Thoracic aorta (tissue), 2 donors: Measurements from ENCODE around the gene PTGDS. TPM values are rescaled to one million over a fixed set of nuclear protein-coding genes. Genes with fewer than 3 reads are reported as not detected.

Experiments
- ATAC-seq: fragments of 150-250 bp; one replicate; pipeline ENCODE4 v1.8.0; 2017; ENCODE audit warnings: low read depth; ENCODE audit not compliant: insufficient number of reproducible peaks, low FRiP score
- DNase-seq: peaks from one replicate; pipeline ENCODE4 v3.0.0-alpha.2; 2020; ENCODE audit warnings: low spot score
- H3K27ac ChIP-seq, 2 donors: fragments of 200-600 bp; sonication (generic); 1 replicate in 1 of 2; 2 replicates in 1 of 2; pipeline ENCODE4 v1.5.1; 2016; ENCODE audit warnings: mild to moderate bottlenecking in 2 of 2, moderate library complexity in 2 of 2
- H3K27me3 ChIP-seq: fragments of 200-600 bp; sonication (generic); replicated peaks from 2 replicates; pipeline ENCODE4 v1.6.0; 2016; ENCODE audit warnings: mild to moderate bottlenecking; ENCODE audit not compliant: insufficient read depth
- H3K36me3 ChIP-seq: fragments of 200-600 bp; sonication (generic); one replicate; pipeline ENCODE4 v1.5.1; 2016
- H3K4me1 ChIP-seq, 2 donors: fragments of 200-600 bp; sonication (generic); 1 replicate in 1 of 2; 2 replicates in 1 of 2; pipeline versions ENCODE4 v1.5.1 to v1.6.0; 2016; ENCODE audit warnings: low read depth in 2 of 2, mild to moderate bottlenecking in 1 of 2; ENCODE audit not compliant: control insufficient read depth in 1 of 2
- H3K4me3 ChIP-seq: fragments of 200-600 bp; sonication (generic); 2 replicates; pipeline ENCODE4 v1.5.1; 2016; ENCODE audit warnings: mild to moderate bottlenecking
- H3K9me3 ChIP-seq: fragments of 200-600 bp; sonication (generic); 2 replicates; pipeline ENCODE4 v1.5.1; 2016
- total RNA-seq, 2 donors: library from RNA; depleted of rRNA; stranded (reverse); fragments of >200 nt; gene quantifications; one replicate each; pipeline versions ENCODE4 v1.1.0 to v1.2.3, GENCODE V29; 2016
- TF ChIP-seq, protein P1 (sequence below): fragments of 200-600 bp; sonication (generic); IDR thresholded peaks from one replicate; pipeline ENCODE4 v1.5.1; 2019; ENCODE audit warnings: antibody characterized with exemption

Gene PTGDS
- total RNA-seq, 2 donors from 2014 or later: 66.1 to 89.5 TPM

DNA sequence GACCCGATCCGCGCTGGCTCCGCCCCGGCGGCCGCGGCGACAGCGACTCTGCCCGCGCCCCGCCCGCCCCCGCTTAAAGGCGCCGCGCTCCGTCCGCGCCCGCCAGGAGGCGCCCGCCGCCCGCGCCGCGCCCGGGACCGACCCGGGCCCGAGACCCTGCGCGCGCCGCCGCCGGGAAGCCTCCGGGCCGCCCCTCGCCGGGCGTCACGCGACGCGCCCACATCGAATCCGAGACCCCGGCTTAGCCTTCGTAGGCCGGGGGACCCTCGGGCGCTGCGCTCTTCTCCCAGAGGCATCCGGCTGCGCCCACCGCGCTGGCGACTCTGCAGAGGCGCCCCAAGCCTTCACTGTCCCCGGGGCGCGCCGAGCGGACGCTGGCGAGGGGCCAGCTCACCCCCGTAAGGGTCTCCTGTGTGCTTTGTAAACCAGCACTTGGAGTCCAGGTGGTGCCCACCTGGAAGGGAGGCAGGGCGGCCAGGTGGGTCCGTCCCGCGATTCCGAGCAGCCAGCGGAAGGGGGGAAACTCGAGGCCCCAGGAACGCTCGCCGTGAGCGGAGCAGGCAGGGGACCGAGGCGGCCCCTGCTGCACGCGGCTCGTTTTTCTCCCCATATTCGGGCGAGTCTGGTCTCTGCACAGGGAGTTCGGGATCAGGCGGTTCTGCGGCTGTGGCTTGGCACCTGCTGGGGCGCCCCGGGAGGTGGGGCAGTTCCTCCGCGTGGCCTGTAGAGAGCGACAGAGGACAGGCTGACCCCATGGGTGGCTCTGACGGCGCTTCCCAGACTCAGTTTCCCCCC lies 51.2 kb downstream of the PTGDS start:
- no peaks in the 10 kb centered on the region for H3K27me3 ChIP-seq
- TF ChIP-seq, protein P1, sequence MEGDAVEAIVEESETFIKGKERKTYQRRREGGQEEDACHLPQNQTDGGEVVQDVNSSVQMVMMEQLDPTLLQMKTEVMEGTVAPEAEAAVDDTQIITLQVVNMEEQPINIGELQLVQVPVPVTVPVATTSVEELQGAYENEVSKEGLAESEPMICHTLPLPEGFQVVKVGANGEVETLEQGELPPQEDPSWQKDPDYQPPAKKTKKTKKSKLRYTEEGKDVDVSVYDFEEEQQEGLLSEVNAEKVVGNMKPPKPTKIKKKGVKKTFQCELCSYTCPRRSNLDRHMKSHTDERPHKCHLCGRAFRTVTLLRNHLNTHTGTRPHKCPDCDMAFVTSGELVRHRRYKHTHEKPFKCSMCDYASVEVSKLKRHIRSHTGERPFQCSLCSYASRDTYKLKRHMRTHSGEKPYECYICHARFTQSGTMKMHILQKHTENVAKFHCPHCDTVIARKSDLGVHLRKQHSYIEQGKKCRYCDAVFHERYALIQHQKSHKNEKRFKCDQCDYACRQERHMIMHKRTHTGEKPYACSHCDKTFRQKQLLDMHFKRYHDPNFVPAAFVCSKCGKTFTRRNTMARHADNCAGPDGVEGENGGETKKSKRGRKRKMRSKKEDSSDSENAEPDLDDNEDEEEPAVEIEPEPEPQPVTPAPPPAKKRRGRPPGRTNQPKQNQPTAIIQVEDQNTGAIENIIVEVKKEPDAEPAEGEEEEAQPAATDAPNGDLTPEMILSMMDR: no peak
- DNase-seq (no peak), ATAC-seq (peak; percentile 40)
- H3K4me1 ChIP-seq: peaks cover 20 to 30% of the 10 kb centered on the region in 2 donors
- H3K27ac ChIP-seq: no peak overlapping the region
- H3K4me3 ChIP-seq: peak overlapping the region; percentile 92
- no peaks in the 10 kb centered on the region for H3K36me3 ChIP-seq
- H3K9me3 ChIP-seq: no peaks in the 10 kb centered on the region

DNA sequence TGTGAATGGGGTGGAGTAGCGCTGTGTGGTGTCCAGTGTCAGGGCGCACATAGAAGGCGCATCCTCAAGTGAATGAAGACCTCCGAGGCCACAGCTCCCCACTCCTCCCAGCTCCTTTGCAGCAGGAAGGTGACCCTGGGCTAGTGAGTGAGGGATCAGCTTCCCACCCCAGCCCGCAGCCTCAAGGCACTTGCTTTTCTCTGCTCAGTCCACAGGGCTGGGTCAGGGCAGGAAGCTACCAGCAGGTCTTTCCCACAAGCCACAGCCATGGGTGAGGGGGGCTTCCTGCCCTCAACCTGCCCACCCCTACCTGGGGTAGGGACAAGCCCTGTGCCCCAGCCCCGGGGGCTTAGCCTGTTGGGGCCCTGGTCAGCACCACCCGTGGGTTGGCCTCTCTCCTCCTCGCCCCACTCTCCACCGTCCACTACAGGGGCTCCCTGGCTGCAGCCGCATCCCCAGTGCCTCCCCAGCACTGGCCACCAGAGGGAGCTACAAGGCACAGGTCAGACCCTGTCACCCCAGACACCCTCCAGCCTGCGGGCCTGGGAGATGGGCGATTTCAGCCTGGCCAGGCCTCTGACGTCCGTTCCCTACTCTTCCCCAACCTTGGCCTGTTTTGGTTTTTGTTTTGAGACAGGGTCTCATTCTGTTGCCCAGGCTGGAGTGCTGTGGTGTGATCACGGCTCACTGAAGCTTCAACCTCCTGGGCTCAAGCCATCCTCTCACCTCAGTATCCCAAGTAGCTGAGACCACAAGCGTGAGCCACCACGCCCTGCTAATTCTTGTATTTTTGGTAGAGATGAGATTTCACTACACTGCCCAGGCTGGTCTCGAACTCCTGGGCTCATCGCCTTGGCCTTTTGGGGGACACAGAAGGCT lies 52.0 kb downstream of the PTGDS start:
- Histone ChIP-seq H3K4me1 (peaks cover 20 to 30% of the 10 kb centered on the region in 2 donors), H3K9me3 (no peaks in the 10 kb centered on the region), H3K36me3 (no peaks in the 10 kb centered on the region), H3K4me3 (peak overlapping the region; percentile 92), H3K27ac (no peak overlapping the region), H3K27me3 (no peaks in the 10 kb centered on the region)
- TF ChIP-seq, protein P1: peak; percentile 88
- DNase-seq (no peak), ATAC-seq (peak; percentile 16)

DNA sequence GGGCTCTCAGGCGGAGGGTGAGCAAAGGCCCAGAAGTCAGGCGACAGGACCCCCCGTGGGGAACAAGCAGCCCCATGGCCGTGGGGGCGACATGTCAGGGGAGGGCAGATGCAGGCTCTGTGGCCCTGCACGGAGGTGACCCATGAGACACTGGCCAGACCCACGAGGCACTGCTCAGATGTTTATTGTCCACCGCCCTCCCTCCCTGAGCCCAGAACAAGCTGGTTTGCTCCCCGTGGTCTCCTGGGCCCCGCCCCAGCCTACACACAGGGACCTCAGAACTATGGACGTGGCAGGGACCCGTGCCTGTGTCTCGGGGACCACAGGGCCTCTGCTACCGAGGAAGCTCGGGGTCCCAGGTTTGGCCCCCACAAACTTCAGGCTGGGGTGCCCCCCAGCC lies 52.7 kb downstream of the PTGDS start:
- ATAC-seq (no peak), DNase-seq (no peak)
- no peaks in the 10 kb centered on the region for H3K27me3 ChIP-seq
- peaks cover 20 to 30% of the 10 kb centered on the region in 2 donors for H3K4me1 ChIP-seq
- H3K4me3 ChIP-seq: no peak overlapping the region
- no peaks in the 10 kb centered on the region for H3K9me3 ChIP-seq
- H3K36me3 ChIP-seq: no peaks in the 10 kb centered on the region
- TF ChIP-seq, protein P1: no peak
- H3K27ac ChIP-seq: no peak overlapping the region

GRCh38 chr9:137030538-137031527 lies 53.5 kb downstream of the PTGDS start:
- DNase-seq: no peak
- H3K4me1 ChIP-seq: peaks cover 20 to 30% of the 10 kb centered on the region in 2 donors
- H3K36me3 ChIP-seq: no peaks in the 10 kb centered on the region
- no peaks in the 10 kb centered on the region for H3K27me3 ChIP-seq
- ATAC-seq: no peak
- no peak overlapping the region for H3K27ac ChIP-seq
- TF ChIP-seq, protein P1: no peak
- H3K4me3 ChIP-seq: no peak overlapping the region
- no peaks in the 10 kb centered on the region for H3K9me3 ChIP-seq

Other genes with a start within 250 kb of the PTGDS start
- gene LCN10, start 234.6 kb upstream of the PTGDS start, total RNA-seq: 1 to 10 TPM; 3.1 to 9.4 TPM
- gene LCN6, start 229.0 kb upstream of the PTGDS start, total RNA-seq: 10 to 100 TPM in 1 of 2 donors, 1 to 10 TPM in 1; 4.5 to 25.3 TPM
- gene LCN8, start 219.3 kb upstream of the PTGDS start, total RNA-seq: not detected
- gene LCN15, start 213.0 kb upstream of the PTGDS start, total RNA-seq: not detected
- 10 to 100 TPM; 12.8 to 37.8 TPM for gene TMEM141, start 186.2 kb upstream of the PTGDS start, total RNA-seq
- gene CCDC183, start 181.2 kb upstream of the PTGDS start, total RNA-seq: under 1 TPM; 0.68 to 0.71 TPM
- 10 to 100 TPM; 61.7 to 86.2 TPM for gene RABL6, start 169.6 kb upstream of the PTGDS start, total RNA-seq
- gene AJM1, start 135.0 kb upstream of the PTGDS start, total RNA-seq: 1 to 10 TPM; 7.3 to 9.2 TPM
- gene PHPT1, start 128.1 kb upstream of the PTGDS start, total RNA-seq: 10 to 100 TPM; 37.5 to 92.1 TPM
- gene MAMDC4, start 125.2 kb upstream of the PTGDS start, total RNA-seq: 1 to 10 TPM; 1.8 to 2.8 TPM
- 100 to 1,000 TPM; 200 to 240 TPM for gene EDF1, start 111.2 kb upstream of the PTGDS start, total RNA-seq
- gene TRAF2, start 91.0 kb upstream of the PTGDS start, total RNA-seq: 10 to 100 TPM; 11.6 to 12.9 TPM
- gene FBXW5, start 32.8 kb upstream of the PTGDS start, total RNA-seq: 100 to 1,000 TPM; 176 to 383 TPM
- gene C8G, start 32.3 kb upstream of the PTGDS start, total RNA-seq: not detected
- under 1 TPM in 1 of 2 donors, not detected in 1; 0.27 TPM for gene LCN12, start 25.2 kb upstream of the PTGDS start, total RNA-seq
- gene LCNL1, start 5.5 kb downstream of the PTGDS start, total RNA-seq: not detected
- 10 to 100 TPM; 49.9 to 57.3 TPM for gene PAXX, start 14.9 kb downstream of the PTGDS start, total RNA-seq
- 1 to 10 TPM; 1.4 to 8.7 TPM for gene CLIC3, start 19.1 kb downstream of the PTGDS start, total RNA-seq
- gene ABCA2, start 50.7 kb downstream of the PTGDS start, total RNA-seq: 10 to 100 TPM; 37.2 to 60.5 TPM
- not detected for gene FUT7, start 54.6 kb downstream of the PTGDS start, total RNA-seq
- 10 to 100 TPM; 71.5 to 95.8 TPM for gene NPDC1, start 68.7 kb downstream of the PTGDS start, total RNA-seq
- under 1 TPM; 0.92 to 0.95 TPM for gene ENTPD2, start 76.6 kb downstream of the PTGDS start, total RNA-seq
- gene SAPCD2, start 93.1 kb downstream of the PTGDS start, total RNA-seq: under 1 TPM; 0.41 to 0.92 TPM
- gene UAP1L1, start 100.0 kb downstream of the PTGDS start, total RNA-seq: 10 to 100 TPM in 1 of 2 donors, 1 to 10 TPM in 1; 9.6 to 11.4 TPM
- 10 to 100 TPM; 32.9 to 52.9 TPM for gene MAN1B1, start 109.5 kb downstream of the PTGDS start, total RNA-seq
- gene DPP7, start 137.2 kb downstream of the PTGDS start, total RNA-seq: 100 to 1,000 TPM; 100 to 148 TPM
- gene GRIN1, start 161.7 kb downstream of the PTGDS start, total RNA-seq: not detected
- gene LRRC26, start 192.5 kb downstream of the PTGDS start, total RNA-seq: not detected
- not detected for gene TMEM210, start 194.6 kb downstream of the PTGDS start, total RNA-seq
- 10 to 100 TPM; 25.2 to 43.0 TPM for gene ANAPC2, start 211.1 kb downstream of the PTGDS start, total RNA-seq
- 10 to 100 TPM; 40.6 to 67.1 TPM for gene SSNA1, start 211.2 kb downstream of the PTGDS start, total RNA-seq
- gene TPRN, start 223.2 kb downstream of the PTGDS start, total RNA-seq: 1 to 10 TPM; 4.7 to 5.6 TPM
- 10 to 100 TPM; 12.0 to 35.2 TPM for gene TMEM203, start 228.1 kb downstream of the PTGDS start, total RNA-seq
- gene NDOR1, start 228.2 kb downstream of the PTGDS start, total RNA-seq: 10 to 100 TPM; 13.3 to 17.7 TPM
- 1 to 10 TPM in 1 of 2 donors, not detected in 1; 3.7 TPM for gene RNF208, start 244.7 kb downstream of the PTGDS start, total RNA-seq
- not detected for gene CYSRT1, start 247.7 kb downstream of the PTGDS start, total RNA-seq
- gene RNF224, start 250.0 kb downstream of the PTGDS start, total RNA-seq: not detected